ENCODE results near the gene C11orf98. TPM values are rescaled to one million over a fixed set of nuclear protein-coding genes. Genes with fewer than 3 reads are reported as not detected.
A peak's percentile ranks its signal among the peaks of the same experiment; 100 is the strongest.

C11orf98 gene
- total and polyA plus RNA-seq, 2 of the 13 experiments (the other 11 are each of a cell fraction or from before 2014, with no cell fraction given): 30.4 to 91.8 TPM

GRCh38 chr11:62671608-62672389 lies 6.8 kb upstream of the C11orf98 start, which contains the start of the genes LBHD1 and UQCC3 (continued):
- TF ChIP-seq, protein P1, sequence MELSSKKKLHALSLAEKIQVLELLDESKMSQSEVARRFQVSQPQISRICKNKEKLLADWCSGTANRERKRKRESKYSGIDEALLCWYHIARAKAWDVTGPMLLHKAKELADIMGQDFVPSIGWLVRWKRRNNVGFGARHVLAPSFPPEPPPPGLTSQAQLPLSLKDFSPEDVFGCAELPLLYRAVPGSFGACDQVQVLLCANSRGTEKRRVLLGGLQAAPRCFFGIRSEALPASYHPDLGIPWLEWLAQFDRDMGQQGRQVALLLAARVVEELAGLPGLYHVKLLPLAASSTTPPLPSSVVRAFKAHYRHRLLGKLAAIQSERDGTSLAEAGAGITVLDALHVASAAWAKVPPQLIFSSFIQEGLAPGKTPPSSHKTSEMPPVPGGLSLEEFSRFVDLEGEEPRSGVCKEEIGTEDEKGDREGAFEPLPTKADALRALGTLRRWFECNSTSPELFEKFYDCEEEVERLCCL (CRISPR knock-in tag; IDR thresholded peaks at IDR 0.05; ENCODE audit: borderline replicate concordance): peak; percentile 88
- TF ChIP-seq, protein P2, sequence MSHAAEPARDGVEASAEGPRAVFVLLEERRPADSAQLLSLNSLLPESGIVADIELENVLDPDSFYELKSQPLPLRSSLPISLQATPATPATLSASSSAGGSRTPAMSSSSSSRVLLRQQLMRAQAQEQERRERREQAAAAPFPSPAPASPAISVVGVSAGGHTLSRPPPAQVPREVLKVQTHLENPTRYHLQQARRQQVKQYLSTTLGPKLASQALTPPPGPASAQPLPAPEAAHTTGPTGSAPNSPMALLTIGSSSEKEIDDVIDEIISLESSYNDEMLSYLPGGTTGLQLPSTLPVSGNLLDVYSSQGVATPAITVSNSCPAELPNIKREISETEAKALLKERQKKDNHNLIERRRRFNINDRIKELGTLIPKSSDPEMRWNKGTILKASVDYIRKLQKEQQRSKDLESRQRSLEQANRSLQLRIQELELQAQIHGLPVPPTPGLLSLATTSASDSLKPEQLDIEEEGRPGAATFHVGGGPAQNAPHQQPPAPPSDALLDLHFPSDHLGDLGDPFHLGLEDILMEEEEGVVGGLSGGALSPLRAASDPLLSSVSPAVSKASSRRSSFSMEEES (CRISPR knock-in tag; IDR thresholded peaks at IDR 0.05): no peak
- TF ChIP-seq, protein P3, sequence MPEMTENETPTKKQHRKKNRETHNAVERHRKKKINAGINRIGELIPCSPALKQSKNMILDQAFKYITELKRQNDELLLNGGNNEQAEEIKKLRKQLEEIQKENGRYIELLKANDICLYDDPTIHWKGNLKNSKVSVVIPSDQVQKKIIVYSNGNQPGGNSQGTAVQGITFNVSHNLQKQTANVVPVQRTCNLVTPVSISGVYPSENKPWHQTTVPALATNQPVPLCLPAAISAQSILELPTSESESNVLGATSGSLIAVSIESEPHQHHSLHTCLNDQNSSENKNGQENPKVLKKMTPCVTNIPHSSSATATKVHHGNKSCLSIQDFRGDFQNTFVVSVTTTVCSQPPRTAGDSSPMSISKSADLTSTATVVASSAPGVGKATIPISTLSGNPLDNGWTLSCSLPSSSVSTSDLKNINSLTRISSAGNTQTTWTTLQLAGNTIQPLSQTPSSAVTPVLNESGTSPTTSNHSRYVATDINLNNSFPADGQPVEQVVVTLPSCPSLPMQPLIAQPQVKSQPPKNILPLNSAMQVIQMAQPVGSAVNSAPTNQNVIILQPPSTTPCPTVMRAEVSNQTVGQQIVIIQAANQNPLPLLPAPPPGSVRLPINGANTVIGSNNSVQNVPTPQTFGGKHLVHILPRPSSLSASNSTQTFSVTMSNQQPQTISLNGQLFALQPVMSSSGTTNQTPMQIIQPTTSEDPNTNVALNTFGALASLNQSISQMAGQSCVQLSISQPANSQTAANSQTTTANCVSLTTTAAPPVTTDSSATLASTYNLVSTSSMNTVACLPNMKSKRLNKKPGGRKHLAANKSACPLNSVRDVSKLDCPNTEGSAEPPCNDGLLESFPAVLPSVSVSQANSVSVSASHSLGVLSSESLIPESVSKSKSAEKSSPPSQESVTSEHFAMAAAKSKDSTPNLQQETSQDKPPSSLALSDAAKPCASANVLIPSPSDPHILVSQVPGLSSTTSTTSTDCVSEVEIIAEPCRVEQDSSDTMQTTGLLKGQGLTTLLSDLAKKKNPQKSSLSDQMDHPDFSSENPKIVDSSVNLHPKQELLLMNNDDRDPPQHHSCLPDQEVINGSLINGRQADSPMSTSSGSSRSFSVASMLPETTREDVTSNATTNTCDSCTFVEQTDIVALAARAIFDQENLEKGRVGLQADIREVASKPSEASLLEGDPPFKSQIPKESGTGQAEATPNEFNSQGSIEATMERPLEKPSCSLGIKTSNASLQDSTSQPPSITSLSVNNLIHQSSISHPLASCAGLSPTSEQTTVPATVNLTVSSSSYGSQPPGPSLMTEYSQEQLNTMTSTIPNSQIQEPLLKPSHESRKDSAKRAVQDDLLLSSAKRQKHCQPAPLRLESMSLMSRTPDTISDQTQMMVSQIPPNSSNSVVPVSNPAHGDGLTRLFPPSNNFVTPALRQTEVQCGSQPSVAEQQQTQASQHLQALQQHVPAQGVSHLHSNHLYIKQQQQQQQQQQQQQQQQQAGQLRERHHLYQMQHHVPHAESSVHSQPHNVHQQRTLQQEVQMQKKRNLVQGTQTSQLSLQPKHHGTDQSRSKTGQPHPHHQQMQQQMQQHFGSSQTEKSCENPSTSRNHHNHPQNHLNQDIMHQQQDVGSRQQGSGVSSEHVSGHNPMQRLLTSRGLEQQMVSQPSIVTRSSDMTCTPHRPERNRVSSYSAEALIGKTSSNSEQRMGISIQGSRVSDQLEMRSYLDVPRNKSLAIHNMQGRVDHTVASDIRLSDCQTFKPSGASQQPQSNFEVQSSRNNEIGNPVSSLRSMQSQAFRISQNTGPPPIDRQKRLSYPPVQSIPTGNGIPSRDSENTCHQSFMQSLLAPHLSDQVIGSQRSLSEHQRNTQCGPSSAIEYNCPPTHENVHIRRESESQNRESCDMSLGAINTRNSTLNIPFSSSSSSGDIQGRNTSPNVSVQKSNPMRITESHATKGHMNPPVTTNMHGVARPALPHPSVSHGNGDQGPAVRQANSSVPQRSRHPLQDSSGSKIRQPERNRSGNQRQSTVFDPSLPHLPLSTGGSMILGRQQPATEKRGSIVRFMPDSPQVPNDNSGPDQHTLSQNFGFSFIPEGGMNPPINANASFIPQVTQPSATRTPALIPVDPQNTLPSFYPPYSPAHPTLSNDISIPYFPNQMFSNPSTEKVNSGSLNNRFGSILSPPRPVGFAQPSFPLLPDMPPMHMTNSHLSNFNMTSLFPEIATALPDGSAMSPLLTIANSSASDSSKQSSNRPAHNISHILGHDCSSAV (CRISPR knock-in tag; IDR thresholded peaks at IDR 0.05; ENCODE audit: borderline replicate concordance): no peak
- TF ChIP-seq RAD21 (CRISPR knock-in tag; IDR thresholded peaks at IDR 0.05): no peak
- TF ChIP-seq MYNN (CRISPR knock-in tag; IDR thresholded peaks at IDR 0.05; ENCODE audit: low read depth): no peak; the same call in 1 of the 2 replicates
- TF ChIP-seq FOSL1 (CRISPR knock-in tag; IDR thresholded peaks at IDR 0.05; ENCODE audit: borderline replicate concordance): no peak
- TF ChIP-seq NONO (IDR thresholded peaks at IDR 0.05): no peak
- peak; percentile 94 for TF ChIP-seq NONO (CRISPR knock-in tag; conservative IDR thresholded peaks at IDR 0.05)
- TF ChIP-seq CEBPG (CRISPR knock-in tag; IDR thresholded peaks at IDR 0.05): no peak
- TF ChIP-seq NPAS2 (CRISPR knock-in tag; IDR thresholded peaks at IDR 0.05; ENCODE audit: borderline replicate concordance): no peak
- peak; percentile 65; the same call in 1 of the 2 replicates for TF ChIP-seq ZNF768 (CRISPR knock-in tag; IDR thresholded peaks at IDR 0.05)
- TF ChIP-seq THAP11 (CRISPR knock-in tag; IDR thresholded peaks at IDR 0.05): peak; percentile 83
- no peak for TF ChIP-seq MNT (IDR thresholded peaks at IDR 0.05)
- peak; percentile 55 for TF ChIP-seq HIVEP1 (CRISPR knock-in tag; IDR thresholded peaks at IDR 0.05)
- TF ChIP-seq HNRNPK (IDR thresholded peaks at IDR 0.05; ENCODE audit: low read depth, low read length, poor library complexity, severe bottlenecking): no peak
- no peak for TF ChIP-seq POLR2AphosphoS2 (IDR thresholded peaks at IDR 0.05; ENCODE audit: low read depth, low read length)

Measured in HepG2 (cell line).